Inferior parietal cortex (tissue), 1 donor: ENCODE data around the gene TTC34.
"Not testable (repeated sequence)": the region's sequence is repeated elsewhere in the genome, so short reads cannot be mapped to it uniquely, and the experiment has no call there.

Experiments used
- DNase-seq: peaks from one replicate; pipeline ENCODE4 v3.0.0-alpha.2; 2016; ENCODE audit errors: extremely low spot score

Gene TTC34

DNA sequence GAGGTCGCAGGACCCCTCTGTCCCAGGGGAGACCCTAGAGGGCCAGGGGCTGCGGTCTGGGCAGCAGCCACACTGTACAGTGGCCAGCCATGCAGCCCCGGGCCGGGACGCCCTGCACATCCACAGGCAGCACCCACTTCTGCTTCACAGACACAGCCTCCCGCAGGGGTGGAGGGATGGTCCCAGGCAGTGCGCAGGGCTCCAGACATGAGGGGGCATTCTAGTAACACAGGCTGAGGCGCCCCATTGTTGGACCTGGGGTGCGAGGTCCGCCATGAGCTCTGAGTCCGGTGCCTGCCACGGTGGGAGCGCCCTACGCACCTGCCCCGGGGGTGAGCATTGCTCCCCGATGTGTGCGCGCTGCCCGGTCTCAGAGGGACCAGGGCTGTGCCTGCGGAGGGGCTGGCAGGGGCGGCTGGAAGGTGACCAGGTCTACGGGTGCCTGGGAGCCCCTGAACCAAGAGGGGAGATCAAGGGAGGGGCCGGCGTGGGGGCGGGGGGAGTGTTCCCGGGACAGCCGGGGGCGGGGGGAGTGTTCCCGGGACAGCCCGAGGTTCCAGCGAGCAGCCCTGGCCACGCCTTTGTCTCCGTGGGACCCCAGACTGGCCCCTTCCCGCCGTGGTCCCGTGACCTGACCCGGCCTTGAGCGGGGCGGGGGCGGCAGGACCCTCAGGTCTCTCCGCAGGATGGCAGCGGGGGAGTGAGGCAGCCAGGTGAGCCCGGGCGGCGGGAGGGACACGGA, 173.1 kb downstream of the TTC34 start:
- no peak for DNase-seq

DNA sequence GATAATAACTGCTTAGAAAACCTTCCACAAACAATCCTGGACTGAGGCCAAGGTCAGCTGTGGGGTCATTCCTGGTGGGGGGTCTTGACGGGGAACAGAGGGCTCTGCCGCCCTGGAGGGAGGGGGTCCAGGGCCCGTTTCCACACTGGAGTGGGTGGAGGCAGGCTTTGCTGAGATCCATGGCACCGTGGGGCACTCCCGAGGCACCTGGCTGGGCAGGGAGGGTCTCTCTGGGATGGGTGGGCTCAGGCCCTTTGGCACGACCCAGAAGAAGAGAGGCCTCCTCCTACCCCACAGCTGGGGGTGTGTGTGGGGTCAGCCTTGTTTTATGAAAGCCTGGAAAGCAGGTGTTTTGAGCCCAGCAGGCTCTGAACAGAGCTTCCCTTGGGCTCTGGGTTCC, 173.7 kb downstream of the TTC34 start:
- DNase-seq = no peak

DNA sequence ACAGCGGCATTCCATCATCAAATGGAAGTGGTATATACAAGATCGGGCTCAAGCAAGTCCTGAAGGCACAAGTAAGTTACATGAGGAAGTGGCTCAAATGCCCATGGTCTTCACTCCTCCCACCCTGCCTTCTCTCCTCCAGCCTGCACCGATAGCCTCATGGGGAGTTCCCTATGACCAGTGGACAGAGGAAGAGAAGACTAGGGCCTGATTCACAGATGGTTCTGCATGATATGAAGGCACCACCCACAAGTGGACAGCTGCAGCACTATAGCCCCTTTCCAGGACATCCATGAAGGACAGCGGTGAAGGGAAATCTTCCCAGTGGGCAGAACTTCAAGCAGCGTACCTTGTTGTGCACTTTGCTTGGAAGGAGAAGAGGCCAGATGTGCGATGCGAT, 175.7 kb downstream of the TTC34 start:
- not testable (repeated sequence) for DNase-seq

DNA sequence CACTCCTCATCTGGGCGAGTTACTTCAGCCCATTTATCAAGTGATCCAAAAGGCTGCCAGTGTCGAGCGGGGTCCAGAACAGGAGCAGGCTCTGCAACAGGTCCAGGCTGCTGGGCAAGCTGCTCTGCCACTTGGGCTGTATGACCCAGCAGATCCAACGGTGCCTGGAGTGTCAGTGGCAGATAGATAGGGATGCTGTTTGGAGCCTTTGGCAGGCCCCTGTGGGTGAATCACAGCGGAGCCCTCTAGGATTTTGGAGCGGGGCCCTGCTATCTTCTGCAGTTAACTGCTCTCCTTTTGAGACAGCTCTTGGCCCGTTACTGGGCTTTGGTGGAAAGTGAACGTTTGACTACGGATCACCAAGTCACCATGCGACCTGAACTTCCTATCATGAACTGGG, 176.2 kb downstream of the TTC34 start:
- DNase-seq = no peak

DNA sequence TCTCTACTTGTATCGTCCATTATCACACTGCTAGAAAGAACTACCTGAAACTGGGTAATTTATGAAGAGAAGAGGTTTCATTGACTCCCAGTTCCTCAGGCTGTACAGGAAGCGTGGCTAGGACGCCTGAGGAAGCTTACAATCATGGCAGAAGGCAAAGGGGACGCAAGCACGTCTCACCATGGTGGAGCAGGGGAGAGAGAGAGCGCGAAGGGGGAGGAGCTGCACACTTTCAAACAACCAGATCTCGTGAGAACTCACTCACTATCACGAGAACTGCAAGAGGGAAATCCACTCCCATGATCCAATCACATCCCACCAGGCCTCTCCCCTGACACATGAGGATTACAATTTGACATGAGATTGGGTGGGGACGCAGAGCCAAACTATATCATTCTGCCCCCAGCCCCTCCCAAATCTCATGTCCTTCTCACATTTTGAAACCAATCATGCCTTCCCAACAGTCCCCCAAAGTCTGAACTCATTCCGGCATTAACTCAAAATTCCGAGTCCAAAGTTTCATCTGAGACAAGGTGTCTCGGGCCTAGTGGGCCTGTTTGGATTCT, 176.7 kb downstream of the TTC34 start:
- no peak for DNase-seq

DNA sequence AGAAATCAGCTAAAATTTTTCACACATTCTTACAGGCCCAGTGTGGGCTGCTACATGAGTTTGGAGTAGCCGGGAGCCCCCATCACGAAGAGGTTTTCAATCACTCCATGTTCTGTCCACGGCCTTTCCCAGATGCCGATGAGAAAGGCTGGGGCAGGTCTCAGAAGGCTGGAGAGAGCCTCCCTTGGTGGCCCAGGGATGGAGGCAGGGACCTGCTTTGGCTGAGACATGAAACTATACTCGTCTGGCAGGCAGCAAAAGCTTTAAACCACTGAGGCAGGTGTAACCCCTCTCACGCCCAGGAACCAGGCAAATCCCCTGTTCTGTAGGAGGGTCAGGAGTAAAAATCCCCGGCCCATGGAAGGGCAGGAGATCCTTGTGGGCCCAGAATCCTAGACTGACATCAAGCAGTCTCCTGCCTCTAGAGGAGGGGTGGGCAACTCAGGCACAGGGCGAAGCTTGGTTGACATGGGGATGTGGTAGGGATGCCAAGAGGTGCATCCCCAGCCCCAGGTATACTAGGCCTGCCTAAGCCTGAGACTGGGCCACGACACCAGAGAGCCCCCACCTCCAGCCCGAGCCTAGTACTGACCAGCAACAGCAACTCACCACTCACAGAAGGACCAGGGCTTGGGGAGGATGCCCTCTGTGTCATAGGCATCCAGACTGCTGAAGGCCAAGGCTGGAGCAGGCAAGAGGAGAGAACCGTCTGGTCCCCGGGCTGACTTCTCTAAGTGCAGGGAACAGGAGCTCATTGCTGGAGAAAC, 177.7 kb downstream of the TTC34 start:
- no peak for DNase-seq

DNA sequence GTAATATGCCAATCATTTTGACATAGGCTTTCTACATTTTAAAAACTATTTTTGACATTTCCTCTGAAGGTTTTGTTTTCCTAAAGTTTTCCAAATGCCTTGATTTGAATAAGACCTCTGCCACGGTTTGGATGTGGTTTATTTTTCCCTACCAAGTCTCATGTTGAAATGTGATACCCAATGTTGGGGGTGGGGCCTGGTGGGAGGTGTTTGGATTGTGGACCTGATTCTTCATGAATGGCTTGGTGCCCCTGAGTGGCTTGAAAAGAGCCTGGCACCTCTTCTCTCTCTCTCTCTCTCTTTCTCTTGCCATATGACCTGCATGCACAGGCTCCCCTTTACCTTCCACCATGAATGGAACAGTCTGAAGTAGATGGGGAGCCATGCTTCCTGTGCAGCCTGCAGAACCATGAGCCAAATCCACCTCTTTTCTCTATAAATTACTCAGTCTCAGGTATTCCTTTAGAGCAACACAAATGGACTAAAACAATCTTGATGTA, 183.5 kb downstream of the TTC34 start:
- no peak for DNase-seq

DNA sequence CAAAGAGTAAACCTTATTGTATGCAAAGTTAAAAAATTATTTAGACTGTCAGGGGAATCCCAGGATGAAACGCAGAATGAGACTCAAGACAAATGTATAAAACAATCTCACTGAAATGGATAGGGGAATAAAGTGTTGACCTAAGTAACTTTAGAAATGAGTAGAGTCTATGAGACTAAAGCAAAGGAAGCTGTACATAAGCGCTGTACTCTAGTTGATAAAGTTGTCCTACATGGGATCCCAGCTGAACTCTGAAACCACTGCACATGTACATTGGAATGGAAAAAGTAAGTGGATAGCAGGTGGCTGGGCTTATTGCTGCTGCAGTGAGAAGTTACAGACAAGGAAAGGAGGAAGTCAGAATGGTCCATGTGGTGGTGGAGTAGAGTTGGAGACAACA, 187.3 kb downstream of the TTC34 start:
- no peak for DNase-seq

DNA sequence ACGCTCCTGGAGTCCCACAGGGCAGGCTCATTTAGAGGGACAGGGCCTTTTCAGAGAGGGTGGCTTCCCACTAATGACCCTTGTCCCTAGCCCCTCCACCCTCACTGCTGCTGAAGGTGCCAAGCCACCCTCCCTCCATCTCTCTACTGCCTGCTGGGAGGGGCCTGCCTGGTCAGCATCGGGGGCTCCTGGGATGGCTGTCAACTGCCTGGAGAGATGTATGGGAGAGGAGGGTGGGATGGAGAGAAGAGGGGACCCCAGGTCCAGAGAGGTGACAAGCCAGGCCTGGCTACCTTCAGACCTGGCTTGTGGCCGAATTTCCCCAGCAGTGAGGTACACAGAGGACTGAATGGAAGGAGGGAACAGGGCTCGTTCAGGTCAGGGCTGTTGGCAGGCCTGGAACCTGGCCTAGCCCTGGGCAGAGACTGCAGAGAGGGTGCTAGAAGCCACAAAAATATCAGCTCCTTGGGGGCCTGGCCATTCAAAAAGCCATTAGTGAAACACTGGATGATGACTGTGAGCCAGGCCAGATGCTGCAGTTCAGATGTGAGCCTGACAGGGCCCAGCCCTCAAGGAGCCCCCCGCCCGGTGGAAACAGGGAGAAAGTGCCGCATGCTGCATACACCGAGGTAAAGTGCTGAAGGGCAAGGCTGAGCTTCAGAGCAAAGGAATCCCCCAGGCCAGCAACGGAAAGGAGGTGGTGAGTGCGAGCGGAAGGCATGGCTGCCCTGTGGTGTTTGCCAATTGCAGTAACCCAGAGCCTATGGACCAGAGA, 188.7 kb downstream of the TTC34 start:
- no peak for DNase-seq

DNA sequence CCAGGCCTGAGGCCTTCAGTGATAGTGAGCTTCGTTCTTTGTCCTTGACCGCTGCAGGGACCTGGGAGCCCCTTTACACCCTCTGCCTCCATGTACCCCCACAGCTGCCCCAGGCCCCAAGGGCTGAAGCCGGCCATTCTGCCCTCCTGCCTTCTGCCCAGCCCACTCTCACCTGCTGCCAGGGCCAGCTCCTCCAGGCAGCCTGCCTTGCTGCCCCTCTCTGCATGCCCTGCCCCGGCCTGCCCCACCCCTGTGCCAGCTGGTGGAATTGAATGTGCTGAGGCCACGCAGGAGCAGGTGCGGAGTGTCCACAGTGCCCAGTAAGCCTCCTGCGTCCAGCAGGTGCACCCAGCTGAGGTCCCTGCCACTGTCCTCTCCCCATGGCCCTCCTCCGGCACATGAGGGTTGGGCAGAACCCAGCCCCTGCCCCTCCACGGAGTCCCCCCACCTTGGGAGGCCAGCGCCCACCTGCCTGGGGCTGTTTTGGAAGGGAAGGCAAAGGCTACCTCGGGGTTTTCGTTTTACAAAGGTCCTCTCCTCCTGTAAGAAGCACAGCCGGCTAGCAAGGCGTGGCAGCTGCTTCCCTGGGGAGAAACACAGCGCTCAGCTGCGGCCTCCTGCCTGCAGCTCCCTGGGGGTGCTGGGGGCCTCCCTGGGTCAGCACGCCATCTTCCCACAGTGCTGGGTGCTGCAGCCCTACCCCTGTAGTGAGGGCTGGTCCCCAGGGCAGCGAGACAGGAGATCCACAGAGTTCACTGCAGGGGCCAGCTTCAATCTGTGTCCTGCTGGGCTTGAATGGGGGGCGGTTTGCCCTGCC, 189.7 kb downstream of the TTC34 start:
- DNase-seq = no peak

DNA sequence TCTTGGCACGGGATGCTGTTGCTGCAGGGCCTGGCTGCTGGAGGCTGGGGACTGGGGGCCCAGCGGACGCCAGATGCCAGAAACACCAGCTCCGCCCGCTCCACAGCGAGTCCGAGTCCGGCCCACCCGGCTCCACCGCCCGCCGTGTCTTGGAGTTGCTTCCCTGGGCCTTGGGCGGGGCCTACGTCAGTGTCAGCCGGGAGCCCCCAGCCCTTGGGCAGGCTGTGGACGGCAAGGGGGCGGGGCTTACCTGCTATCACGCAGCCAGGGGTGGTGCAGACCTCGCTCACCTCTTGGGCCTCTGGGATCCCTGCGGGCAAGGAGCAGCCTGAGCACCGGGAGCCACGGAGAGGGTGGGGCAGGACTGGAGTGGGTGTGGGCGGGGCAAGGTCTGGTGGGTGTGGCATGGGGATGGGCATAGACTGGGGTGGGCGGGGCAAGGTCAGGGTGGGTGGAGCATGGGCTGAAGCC, 190.4 kb downstream of the TTC34 start:
- DNase-seq = no peak

DNA sequence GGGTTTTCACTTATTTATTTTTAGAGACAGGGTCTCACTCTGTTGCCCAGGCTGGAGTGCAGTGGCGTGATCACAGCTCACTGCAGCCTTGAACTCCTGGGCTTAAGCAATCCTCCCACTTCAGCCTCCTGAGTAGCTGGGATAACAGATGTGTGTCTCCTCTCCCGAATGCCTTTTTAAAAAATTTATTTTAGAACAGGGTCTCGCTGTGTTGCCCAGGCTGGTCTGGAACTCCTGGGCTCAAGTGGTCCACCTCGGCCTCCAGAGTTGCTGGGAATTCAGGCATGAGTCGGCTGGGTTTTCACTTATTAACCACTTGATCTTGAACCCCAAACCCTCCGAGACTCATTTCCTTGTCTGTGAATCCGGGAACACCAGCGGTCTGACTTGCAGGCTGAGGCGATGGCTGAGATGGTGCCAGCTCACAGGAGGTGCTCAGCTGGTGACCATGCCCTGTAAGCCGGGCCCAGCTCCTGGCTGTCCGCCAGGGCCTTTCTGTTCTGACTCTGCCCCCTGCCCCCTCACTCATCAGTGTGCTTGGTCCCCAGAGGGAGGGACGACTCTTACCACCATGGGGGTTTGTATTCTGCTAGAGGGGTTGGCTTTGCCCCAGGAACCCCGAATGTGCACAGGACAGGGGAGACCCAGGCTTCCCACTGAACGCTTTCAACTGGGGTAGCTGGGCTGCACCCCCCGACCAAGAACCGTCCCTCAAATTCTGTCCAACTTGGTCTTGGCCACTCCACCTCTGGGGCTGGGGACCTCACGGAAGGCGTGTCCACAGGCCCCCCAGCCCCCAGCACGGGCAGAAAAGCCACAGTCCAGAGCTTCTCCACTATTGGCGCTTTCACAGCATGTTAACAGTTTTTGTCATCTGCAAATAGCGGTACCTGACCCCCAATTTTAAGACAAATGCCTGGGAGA, 191.2 kb downstream of the TTC34 start:
- DNase-seq = no peak

DNA sequence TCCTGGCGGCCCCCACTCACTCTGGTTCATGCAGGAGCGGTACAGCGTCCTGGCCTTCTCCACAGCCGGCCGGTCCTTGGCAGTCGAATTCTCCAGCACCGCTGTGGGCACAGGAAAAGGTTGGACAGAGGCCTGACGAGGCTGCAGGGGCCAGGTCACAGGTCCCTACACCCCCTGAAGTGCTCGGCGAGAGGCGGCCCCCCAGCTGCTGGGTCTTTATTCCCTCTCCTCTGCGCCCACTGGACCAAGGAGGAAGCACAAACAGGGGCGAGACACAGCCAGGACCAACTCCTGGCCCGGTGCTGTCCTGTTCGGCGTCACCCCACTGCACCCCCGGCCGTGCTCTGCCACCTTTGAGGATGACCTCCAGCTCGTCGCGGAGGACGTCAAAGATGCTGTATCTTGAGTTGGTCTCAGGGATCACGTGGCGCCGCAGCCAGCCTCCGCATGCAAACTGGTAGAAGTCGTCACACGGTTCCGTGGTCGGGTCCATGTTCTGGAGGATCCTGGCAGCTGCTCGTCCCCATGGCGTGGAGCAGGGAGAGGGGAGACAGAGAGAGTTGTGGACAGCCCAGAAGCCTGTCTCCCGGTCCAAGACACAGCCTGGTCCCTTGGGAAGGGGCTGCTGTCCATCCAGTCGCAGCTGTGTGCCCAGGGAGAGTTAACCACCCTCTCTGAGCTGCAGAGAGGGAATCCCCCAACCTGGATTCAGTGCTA, 192.0 kb downstream of the TTC34 start:
- DNase-seq = no peak

DNA sequence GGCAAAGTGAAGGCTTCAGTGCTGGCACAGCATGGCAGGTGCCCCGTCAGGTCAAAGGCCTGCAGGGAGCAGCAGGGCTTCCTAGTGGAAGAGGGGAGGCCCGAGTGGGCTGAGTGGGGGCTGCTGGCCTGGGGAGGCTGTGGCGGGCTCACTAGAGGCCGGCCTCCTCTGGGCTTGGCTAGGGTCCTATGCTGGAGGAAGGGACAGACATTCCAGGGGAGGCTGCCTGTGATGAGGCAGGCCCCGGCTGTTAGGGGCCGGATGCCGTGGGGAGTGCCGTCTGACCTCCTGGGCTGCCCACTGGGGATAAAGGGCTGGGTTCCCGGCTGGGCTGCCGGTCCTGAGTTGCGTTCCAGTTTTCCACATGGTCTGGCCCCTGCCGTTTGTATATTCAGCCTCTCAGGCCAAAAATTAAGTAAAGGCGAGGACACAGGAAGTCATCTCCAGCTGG, 193.8 kb downstream of the TTC34 start:
- DNase-seq = no peak

DNA sequence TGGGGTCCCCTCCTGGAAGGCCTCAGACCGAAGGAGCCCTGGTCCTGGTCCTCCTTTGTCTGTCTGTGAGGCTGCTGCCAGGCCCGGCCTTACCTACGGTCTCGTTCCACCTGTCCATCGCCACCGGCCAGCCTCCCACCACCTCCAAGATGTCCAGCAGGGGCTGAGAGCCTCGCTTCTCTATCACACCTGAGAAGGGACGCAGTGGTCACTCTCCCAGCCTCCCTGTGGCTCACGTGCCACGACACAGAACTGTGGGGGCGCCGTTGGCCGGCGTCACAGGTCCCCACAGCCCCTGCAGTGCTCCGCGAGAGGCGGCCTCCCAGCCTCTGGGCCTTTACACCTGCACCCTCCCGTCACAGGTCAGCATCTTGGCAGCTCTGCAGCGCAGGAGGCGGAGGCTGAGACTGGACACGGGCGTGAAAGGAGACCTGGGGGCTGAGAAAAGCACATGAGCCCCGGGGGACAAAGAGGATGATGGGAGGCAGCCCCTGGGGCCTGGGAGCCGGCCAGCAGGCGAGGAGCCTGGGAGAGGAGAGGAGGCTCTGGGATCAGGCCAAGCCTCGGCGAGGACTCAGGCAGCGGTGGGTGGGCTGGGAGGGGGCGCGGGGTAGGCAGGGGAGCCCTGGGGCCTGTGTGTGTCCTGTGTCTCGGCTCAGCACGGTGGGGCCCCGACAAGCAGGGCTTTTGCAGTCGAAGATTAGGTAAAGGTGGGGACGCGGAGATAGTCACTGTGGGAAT, 194.4 kb downstream of the TTC34 start:
- DNase-seq = no peak

DNA sequence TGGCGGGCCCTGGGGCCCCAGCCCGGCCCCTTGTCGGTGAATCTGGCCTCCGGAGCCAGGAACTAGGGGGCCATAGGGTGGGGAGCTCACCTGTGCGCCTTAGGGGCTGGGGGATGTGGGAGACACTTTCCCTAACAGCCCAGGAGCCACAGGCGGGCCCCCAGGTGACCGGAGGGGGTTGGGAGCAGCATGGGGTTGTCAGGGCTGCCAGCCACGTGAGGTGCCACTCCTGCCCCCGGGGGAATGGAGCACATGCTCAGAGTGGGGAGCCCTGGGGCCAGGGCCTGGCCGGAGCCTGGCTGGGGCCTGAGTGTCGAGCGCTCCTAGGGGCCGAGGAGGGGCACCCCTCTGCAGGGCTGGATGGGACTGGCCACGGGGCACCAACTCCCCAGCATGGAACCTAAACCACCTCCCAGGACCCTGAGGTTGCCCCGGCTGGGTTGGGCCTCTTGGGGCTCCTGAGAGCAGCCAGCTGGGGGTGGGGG, 195.1 kb downstream of the TTC34 start:
- DNase-seq = no peak

DNA sequence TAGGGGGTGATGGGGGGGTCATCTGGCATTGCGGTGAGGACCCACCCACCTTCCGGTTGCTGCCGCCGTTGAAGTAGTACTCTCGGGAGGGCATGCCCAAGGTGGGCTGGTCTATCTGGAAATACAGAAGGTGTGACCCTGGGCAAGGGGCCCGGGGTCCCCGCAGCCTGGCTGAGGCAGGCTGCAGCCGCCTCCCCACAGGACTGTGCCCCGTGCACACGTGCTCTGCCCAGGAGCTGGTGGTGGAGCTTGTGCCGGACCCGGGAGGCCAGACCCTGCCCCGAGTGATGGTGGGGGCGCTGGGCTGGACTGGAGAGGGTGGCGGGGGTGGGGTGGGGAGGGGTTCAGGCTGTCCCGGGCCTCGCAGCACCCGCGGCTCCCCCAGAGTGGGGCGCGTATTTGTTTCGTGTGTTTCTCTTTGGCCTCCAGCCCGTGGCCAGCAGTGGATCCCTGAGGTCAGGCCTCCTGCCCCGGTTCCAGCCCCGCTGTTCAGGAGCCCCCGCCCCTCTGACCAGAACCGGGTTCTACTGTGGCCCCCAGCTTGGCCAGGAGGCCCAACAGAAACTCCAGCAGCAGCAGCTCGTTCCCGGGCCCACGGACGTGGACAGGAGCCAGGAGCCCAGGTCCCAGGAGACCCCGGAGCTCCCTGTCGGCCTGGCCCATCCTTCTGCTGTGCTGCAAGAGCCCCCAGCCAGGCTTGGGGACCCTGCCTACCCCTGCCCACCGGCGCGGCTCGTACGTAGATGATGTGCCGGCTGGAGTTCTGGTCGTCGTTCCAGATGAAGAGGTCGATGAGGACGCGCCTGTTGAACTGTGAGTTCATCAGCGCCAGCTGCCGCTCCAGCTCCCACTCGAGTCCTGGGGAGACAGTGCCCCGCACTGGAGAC, 195.7 kb downstream of the TTC34 start:
- DNase-seq = no peak
